G401.6 (cell line): Measurements from ENCODE around the gene RUFY4.
"Not testable (repeated sequence)": the region's sequence is repeated elsewhere in the genome, so short reads cannot be mapped to it uniquely, and the experiment has no call there.

Source experiments
- FAIRE-seq: peaks from 2 replicates; lab custom pipeline; 2012; peaks lifted over from hg19 to GRCh38; lab: Jason Lieb, UNC

RUFY4 gene

DNA sequence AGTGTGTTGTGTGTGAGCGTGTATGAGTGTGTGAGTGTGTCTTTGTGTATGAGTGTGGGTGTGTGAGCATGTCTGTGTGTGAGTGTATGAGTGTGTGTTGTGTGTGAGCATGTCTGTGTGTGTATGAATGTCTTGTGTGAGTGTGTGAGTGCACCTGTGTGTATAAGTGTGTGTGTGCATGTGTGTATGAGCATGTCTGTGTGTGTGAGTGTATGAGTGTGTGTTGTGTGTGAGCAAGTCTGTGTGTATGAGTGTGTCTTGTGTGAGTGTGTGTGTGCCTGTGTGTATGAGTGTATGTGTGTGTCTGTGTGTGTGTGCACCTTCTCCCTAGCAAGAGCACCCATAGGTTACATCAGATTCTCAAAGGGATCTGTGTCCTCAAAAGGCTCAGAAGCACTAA, 37.8 kb upstream of the RUFY4 start:
- no peak for FAIRE-seq

GRCh38 chr2:218031771-218032257, 37.2 kb upstream of the RUFY4 start:
- no peak for FAIRE-seq

DNA sequence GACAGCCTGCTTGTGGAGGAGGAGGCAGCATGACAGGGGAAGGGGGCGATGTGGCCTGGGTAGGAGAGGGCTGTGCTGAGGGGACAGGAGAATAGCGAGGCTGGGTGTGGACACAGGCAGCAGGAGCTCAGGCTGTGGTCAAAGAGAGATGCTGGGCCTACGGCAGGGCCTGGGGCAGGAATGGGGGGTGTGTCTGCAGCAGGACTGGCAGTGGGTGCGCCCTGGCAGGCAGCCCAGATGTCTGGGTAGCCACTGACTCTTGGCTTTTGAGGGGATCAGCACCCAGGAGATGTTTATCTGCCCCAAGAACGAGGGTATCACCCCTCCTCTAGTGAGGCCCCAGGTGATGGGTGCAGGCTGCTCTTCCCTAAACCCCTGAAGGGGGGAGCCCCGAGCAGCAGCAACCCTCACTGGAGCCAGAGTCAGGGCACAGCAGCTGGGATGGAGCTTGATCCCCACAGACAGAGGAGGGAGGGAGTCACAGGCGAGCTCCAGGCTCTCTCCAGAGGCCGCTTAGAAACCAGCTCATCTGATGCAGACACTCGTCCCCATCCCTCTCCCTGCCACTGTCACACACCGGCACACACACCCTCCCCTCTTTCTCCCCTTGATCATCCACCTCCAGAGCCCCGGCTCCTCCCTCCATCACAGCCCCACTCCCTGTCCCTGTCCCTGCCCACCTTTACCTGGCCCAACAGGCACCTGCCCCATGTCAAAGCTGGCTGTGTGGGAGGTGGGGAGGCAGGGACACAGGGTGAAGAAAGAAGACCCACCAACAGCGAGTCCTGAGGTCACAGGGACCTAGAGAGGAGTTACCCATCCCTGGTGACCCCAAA, 36.5 kb upstream of the RUFY4 start:
- FAIRE-seq = no peak

DNA sequence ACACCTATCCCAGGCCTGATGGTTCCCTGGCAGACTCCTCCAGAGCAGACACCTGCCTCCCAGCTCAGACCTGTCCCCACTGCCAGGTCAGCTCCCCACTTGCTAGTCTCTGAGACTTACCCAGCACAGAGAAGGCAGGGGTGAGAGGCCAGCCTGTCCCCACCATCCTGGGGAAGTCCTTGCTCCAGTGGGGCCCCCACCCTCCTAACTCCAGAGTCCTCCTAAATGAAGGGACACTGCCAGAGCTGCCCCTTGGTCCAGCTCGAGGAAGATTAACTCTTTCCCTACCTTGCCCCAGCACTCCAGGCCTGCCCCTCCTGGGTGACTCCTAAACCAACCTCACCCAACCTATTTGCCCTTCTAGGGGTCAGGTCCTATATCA, 35.9 kb upstream of the RUFY4 start:
- no peak for FAIRE-seq

DNA sequence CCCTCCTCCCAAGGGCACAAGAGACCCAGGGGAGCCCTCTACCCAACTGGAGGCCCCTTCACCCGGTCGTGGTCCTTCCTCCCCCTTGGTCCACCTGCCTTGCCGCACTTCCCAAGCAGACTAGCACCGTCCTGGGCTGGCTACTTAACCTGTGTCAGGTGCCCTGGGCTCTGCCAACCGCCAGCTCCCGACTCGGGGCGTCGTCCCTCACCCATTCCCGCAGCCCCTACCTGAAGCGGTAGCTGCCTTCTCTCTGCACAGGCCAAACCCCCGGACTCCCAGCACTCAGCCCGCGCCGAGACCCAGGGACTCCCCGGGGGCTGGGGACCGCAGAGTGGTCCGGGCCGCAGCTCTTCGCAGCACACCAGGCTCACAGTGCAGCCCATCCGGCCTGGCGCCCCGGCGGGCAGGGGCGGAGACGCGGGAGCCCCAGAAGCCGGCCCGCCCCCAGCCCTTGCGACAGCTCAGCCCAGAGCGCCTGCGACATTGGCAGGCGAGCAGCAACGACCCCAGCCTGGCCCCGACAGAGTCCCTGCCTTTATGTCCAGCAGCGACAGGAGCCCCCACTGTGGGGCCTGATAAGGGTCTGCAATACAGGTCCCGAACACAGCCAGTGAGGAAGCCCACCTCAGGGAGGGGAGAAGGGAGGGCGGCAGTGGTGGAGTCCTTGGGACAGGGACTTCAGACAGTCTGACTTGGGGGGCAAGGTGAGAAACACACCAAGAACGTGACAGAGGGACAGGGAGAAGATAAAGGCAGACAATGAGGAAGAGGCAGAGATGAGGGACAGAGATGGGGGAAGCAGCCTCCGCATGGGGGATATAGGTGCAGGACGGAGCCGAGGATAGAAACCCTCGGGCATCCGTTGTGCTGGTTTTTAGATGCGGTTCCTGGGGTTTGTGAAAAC, 35.2 kb upstream of the RUFY4 start:
- no peak for FAIRE-seq

- FAIRE-seq = not testable (repeated sequence)
These were observed 34.4 kb upstream of the RUFY4 start for GRCh38 chr2:218034497-218035213.

DNA sequence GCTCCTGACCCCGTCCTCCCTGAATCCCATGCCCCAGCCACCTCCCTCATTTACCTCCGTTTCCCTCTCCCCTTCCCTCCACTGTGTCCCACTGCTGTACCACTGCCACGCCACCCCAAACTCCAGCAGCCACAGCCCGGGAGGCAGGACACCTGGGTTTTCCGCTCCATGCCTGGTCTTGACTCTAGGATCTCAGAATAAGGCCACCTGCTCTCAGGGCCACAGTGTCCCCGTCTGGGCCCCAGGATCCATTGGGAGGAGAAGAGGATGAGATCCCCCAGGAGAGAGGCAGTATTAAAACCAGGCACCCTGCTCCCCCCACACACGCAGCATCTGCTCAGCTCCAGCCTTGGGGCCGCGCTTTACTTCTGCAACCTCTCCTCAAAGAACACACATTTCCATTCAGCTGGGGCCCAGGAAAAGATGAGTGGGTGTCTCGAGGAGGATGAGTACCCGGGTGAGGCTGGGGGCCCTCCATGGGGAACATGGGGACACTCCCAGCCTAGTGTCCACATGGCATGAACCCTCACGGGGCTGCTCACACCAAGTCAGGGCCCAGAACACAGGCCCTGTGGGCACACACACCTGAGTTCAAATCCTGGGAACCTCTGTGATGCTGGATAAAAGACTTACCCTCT, 33.5 kb upstream of the RUFY4 start:
- no peak for FAIRE-seq

DNA sequence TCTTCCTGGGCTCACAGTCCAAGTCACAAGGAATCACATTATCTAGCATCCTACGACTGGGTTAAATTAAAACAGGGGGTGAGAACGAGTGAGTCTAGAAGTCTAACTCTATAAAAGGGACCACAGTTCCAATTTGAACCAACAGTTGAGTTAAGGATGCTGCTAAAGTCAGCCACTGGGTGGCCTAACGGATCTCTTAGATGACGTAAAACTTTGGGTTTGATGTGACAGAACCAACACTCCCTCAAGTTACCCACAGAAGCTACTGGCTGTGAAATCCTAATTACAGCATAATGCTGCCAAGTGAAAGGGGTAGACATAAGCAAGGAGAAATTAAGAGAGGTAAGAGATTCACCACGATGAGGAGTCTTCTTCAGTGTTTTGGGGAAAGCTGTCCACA, 32.7 kb upstream of the RUFY4 start:
- no peak for FAIRE-seq

DNA sequence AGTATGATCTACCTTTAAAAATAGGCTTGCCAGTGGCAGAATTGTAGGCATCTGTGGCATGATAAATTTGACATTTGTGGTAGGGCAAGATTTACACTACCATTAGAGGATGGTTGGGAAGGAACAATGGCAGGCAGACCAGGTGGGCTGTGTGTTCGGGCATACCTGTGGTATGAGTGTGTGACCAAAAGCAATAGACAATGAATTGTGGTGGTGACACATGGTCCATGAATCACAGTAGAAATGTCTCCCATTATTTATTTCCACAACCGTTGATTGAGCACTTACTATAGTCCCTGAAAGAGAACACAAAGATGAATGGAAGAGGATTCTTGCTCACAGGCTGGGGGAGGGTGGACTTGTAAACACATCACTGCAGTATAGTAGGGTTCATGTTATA, 29.9 kb upstream of the RUFY4 start:
- no peak for FAIRE-seq

- FAIRE-seq = no peak
These were observed 28.2 kb upstream of the RUFY4 start for GRCh38 chr2:218040883-218041282.

- no peak for FAIRE-seq
These were observed 27.5 kb upstream of the RUFY4 start for GRCh38 chr2:218041302-218042168.

GRCh38 chr2:218043100-218043499, 26.0 kb upstream of the RUFY4 start:
- FAIRE-seq = no peak

DNA sequence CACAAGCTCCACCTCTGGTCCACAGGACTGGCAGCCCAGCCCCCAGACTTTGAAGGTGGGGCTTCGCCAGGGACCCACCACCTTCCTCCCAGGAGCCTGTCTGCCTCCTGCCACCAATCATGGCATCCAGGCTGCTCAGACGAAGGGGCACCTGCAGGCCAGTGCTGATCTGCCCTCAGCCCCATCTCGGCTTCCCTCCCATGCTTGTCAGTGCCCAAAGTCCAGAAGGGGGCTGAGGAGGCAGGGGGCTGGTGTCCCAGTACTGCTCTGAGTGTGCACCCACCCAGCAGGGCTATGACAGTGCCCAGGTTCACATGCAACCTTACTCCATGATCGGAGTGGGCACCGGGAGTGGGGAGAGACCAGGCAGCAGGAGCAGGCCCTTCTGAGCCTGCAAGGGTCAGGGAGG, 25.3 kb upstream of the RUFY4 start:
- no peak for FAIRE-seq

DNA sequence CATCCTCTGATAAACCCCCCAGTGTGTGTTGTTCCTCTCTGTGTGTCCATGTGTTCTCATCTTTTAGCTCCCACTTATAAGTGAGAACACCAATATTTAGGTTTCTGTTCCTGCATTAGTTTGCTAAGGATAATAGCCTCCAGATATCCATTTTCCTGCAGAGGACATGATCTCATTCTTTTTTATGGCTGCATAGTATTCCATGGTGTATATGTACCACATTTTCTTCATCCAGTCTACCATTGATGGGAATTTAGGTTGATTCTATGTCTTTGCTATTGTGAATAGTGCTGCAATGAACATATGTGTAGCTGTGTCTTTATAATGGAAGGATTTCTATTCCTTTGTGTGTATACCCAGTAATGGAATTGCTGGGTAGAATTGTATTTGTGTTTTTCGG, 24.5 kb upstream of the RUFY4 start:
- FAIRE-seq = not testable (repeated sequence)

DNA sequence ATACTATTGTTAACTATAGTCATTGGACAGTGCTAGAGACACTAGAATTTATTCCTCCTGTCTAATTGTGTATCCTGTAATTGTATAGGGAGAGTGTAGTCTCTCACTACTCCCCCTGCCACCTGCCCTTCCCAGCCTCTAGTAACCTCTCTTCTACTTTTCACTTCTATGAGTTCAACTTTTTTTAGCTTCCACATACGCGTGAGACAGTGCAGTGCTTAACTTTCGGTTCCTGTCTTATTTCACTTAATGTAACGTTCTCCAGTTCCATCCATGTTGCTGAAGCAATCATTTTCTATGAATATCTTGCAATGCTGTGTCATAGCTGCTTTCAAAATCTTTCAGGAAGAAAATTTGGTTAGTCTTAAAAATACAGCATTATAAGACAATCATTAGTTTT, 22.8 kb upstream of the RUFY4 start:
- FAIRE-seq = no peak

- FAIRE-seq = no peak
These were observed 21.4 kb upstream of the RUFY4 start for GRCh38 chr2:218047536-218048225.

GRCh38 chr2:218051903-218052302, 17.1 kb upstream of the RUFY4 start:
- FAIRE-seq = no peak

- no peak for FAIRE-seq
These were observed 9.8 kb upstream of the RUFY4 start for GRCh38 chr2:218059289-218059688.

DNA sequence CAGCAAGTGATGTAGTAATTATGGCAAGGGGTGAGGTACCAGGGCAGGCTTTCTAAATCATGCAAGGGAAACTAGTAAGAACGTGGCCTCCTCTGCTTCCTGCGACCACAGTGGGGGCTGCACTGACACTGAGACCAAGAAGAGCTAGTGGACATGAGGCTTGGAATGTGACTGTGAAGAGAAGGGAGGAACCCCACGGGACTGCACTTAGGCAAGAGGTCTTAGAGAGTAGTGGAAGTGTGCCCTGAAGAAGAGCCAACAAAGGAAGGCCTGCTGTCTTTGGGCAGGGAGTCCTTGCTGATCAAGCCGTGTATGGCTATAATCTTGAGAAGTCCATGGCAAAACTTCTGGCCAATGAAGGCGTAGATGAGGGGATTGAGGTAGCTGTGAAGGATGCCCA, 8.9 kb upstream of the RUFY4 start:
- FAIRE-seq = no peak

GRCh38 chr2:218060950-218061660, 7.9 kb upstream of the RUFY4 start:
- no peak for FAIRE-seq
